ENCODE measurements around the gene PBLD. TPM values are rescaled to one million over a fixed set of nuclear protein-coding genes. Genes with fewer than 3 reads are reported as not detected.

The PBLD gene
- 10 to 100 TPM in 2 of 8 experiments, 1 to 10 TPM in 6; 2.7 to 14.3 (median 5.9) TPM for total RNA-seq

DNA sequence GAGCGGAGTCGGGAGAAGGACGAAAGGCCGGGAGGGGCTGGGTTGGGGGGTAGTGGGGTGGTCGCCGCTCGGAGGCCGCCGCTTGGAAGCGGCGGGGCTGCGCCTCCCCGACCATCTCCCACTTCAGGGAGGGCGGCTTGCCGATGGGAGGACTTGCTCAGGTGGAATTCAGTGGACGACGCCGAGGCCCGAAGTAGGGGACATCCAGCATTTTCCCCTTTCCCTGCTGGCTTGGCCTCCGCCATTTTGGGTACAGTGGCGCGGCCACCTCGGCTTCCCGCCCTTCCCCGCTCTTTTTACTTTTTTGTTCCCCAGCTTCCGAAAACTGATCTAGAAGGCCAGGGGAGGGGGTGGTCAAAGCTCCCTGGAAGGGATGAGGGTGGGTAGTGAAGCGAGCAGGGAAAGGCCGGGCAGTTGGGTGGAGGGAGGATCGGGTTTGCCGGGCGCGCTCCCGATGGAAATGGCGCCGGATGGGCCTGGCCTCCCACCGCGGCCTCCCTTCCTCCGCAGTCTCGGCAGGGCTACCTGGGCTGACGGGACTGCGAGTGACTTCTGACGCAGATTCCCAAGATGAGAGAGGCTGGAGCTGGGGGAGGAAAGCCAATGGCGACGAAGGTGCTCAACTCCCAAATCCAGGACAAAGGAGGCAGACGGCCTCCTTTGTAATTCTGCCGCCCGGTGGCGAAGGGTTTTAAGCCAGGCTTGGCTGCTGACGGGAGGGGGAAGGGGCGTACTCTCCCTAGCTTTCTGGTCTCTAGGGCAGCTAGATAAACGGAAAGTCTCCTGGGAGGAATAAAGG, at the start of gene PBLD:
PBLD (minus strand) TSS at position 670 of the 799 bp plus-strand sequence. CDS start 26,084 bp downstream, outside the sequence.
- H3K4me3 ChIP-seq = peak within 1 kb of the TSS; percentile 76 to 93 (median 81)
- ATAC-seq (replicated peaks in 6 of 8) = peak; percentile 5 to 39 (median 24)
- H3K4me1 ChIP-seq (replicated peaks in 1 of 2) = peaks cover 20 to 43% of the 10 kb centered on the region in 2 donors
- WGBS, 10 experiments = 0 to 2% (median 0%) methylated on average over 1 to 12 of the region's 51 CpGs; no CpG with 5 or more reads in 3 of the 10 experiments
- in situ Hi-C loops (cut with MboI; ENCODE audit: low pct_unique_long_range_greater_than_20kb in 2 of 9, low sequenced_read_pairs in 9 of 9, unreplicated experiment in 9 of 9) = loop anchor here in 2 of 9 experiments (25.0 kb wide), 1 partner anchor 470 kb away; no protein-coding TSS in a partner anchor
- H3K27ac ChIP-seq = peak within 1 kb of the TSS; percentile 97

GRCh38 chr10:68371604-68372003, 38.9 kb upstream of the PBLD start:
- Histone ChIP-seq H3K4me1 (replicated peaks in 1 of 2) (no peaks in the 10 kb centered on the region), H3K27ac (no peak overlapping the region), H3K4me3 (no peak overlapping the region)
- no peak for ATAC-seq (replicated peaks in 6 of 8)
- in situ Hi-C loops (cut with MboI; ENCODE audit: low pct_unique_long_range_greater_than_20kb in 2 of 9, low sequenced_read_pairs in 9 of 9, unreplicated experiment in 9 of 9) = no loop called here
- 86 to 100% (median 100%) methylated on average over 1 of the region's 1 CpG; no CpG with 5 or more reads in 1 of the 10 experiments for WGBS, 10 experiments

DNA sequence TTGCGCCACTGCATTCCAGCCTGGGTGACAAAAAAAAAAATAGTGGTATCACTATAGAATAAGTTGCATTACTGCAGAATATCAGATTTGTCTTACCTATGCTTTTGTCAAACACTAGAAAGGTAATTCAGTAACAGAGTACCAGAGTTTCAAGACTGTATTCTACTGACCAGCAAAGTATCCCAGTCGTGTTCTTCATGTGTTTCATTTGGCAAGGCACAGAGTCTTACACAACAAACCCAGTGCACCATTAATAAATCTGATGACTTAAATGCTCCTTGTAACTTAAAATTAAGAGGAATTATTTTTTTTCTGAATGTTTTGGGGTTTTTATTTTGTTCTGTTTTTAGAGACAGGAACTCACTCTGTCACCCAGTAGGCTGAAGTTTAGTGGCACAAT, 34.4 kb upstream of the PBLD start:
- H3K4me3 ChIP-seq = no peak overlapping the region
- 75 to 100% (median 86%) methylated on average over 1 to 2 of the region's 2 CpGs; no CpG with 5 or more reads in 3 of the 10 experiments for WGBS, 10 experiments
- no peaks in the 10 kb centered on the region for H3K4me1 ChIP-seq (replicated peaks in 1 of 2)
- ATAC-seq (replicated peaks in 6 of 8) = no peak
- in situ Hi-C loops (cut with MboI; ENCODE audit: low pct_unique_long_range_greater_than_20kb in 2 of 9, low sequenced_read_pairs in 9 of 9, unreplicated experiment in 9 of 9) = no loop called here
- H3K27ac ChIP-seq = no peak overlapping the region

DNA sequence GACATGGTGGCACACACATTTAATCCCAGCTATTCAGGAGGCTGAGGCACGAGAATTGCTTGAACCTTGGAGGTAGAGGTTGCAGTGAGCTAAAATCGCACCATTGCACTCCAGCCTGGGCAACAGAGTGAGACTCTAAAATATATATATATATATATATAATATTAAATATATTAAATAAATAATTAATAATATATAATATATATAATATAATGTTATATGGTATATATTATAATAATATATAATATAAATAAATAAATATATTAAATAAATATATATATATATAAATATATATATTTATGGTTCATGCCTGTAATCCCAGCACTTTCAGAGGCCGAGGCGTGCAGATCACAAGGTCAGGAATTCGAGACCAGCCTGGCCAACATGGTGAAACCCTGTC, 33.9 kb upstream of the PBLD start:
- no peak for ATAC-seq (replicated peaks in 6 of 8)
- Histone ChIP-seq H3K4me3 (no peak overlapping the region), H3K4me1 (replicated peaks in 1 of 2) (no peaks in the 10 kb centered on the region), H3K27ac (no peak overlapping the region)
- in situ Hi-C loops (cut with MboI; ENCODE audit: low pct_unique_long_range_greater_than_20kb in 2 of 9, low sequenced_read_pairs in 9 of 9, unreplicated experiment in 9 of 9) = no loop called here
- WGBS, 10 experiments = 69 to 100% (median 97%) methylated on average over 2 to 5 of the region's 5 CpGs; no CpG with 5 or more reads in 2 of the 10 experiments

DNA sequence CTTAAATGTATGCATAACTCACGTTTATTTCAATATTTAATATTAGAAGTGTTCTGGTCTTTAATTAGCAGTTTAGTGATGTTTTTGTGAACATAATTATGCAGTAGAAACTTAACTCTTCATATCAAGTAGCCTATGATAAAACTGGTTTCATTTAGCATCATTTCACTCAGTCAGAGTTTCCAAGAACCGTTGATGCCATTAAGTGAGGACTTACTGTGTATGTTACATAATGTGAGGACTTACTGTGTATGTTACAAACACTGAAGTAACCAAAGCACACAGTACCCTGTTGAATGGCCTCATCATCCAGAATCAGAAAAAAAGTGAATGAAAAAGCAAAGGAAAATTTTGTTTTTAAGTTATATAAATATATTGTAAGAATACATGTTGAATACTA, 32.9 kb upstream of the PBLD start:
- in situ Hi-C loops (cut with MboI; ENCODE audit: low pct_unique_long_range_greater_than_20kb in 2 of 9, low sequenced_read_pairs in 9 of 9, unreplicated experiment in 9 of 9) = no loop called here
- no peak overlapping the region for H3K27ac ChIP-seq
- no peak overlapping the region for H3K4me3 ChIP-seq
- ATAC-seq (replicated peaks in 6 of 8) = no peak
- H3K4me1 ChIP-seq (replicated peaks in 1 of 2) = no peaks in the 10 kb centered on the region
- 45 to 100% (median 83%) methylated on average over 1 to 2 of the region's 2 CpGs for WGBS, 10 experiments

- ATAC-seq (replicated peaks in 6 of 8) = no peak
- no peak overlapping the region for H3K4me3 ChIP-seq
- WGBS, 10 experiments = 41 to 100% (median 88%) methylated on average over 2 to 3 of the region's 3 CpGs
- no peaks in the 10 kb centered on the region for H3K4me1 ChIP-seq (replicated peaks in 1 of 2)
- in situ Hi-C loops (cut with MboI; ENCODE audit: low pct_unique_long_range_greater_than_20kb in 2 of 9, low sequenced_read_pairs in 9 of 9, unreplicated experiment in 9 of 9) = no loop called here
- no peak overlapping the region for H3K27ac ChIP-seq
Measured at GRCh38 chr10:68364101-68364886, 31.6 kb upstream of the PBLD start.

DNA sequence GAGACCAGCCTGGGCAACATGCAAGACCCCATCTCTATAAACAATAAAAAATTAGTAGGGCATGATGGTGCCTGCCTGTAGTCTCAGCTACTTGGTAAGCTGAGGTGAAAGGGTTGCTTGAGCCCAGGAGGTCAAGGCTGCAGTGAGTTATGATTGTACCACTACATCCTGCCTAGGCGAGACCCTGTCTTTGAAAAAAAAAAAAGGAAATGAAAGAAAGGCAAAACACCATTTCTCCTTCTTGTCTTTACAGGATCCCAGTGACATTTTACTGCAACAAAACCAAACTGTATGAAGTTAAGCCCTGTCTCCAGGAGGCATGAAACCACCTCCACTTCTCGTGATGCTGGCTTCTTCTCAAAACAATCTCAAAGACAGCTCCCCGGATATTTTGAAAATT, 29.9 kb upstream of the PBLD start:
- WGBS, 10 experiments = 87 to 100% (median 94%) methylated on average over 2 to 3 of the region's 3 CpGs; no CpG with 5 or more reads in 2 of the 10 experiments
- H3K4me3 ChIP-seq = no peak overlapping the region
- no peaks in the 10 kb centered on the region for H3K4me1 ChIP-seq (replicated peaks in 1 of 2)
- no peak overlapping the region for H3K27ac ChIP-seq
- ATAC-seq (replicated peaks in 6 of 8) = no peak
- in situ Hi-C loops (cut with MboI; ENCODE audit: low pct_unique_long_range_greater_than_20kb in 2 of 9, low sequenced_read_pairs in 9 of 9, unreplicated experiment in 9 of 9) = no loop called here

GRCh38 chr10:68359189-68359588, 26.5 kb upstream of the PBLD start:
- H3K27ac ChIP-seq = no peak overlapping the region
- no peak overlapping the region for H3K4me3 ChIP-seq
- no peaks in the 10 kb centered on the region for H3K4me1 ChIP-seq (replicated peaks in 1 of 2)
- ATAC-seq (replicated peaks in 6 of 8) = no peak
- WGBS, 10 experiments = 44 to 100% (median 77%) methylated on average over 3 to 6 of the region's 6 CpGs; no CpG with 5 or more reads in 5 of the 10 experiments
- in situ Hi-C loops (cut with MboI; ENCODE audit: low pct_unique_long_range_greater_than_20kb in 2 of 9, low sequenced_read_pairs in 9 of 9, unreplicated experiment in 9 of 9) = no loop called here

DNA sequence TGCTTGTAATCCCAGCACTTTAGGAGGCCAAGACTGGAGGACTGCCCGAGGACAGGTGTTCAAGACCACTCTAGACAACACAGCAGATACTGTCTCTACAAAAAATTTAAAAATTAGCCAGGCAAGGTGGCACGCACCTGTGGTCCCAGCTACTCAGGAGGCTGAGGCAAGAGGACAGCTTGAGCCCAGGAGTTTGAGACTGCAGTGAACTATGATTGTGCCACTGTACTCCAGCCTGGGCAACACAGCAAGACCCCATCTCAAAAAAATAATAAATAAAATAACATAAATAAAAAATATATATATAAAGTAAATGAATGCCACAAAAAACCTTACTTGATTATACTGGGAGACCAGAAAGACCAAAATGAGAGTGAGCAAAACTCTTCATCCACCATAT, 20.8 kb upstream of the PBLD start:
- in situ Hi-C loops (cut with MboI; ENCODE audit: low pct_unique_long_range_greater_than_20kb in 2 of 9, low sequenced_read_pairs in 9 of 9, unreplicated experiment in 9 of 9) = no loop called here
- Histone ChIP-seq H3K4me1 (replicated peaks in 1 of 2) (no peaks in the 10 kb centered on the region), H3K27ac (no peak overlapping the region), H3K4me3 (no peak overlapping the region)
- no peak for ATAC-seq (replicated peaks in 6 of 8)
- 100% methylated on average over 1 to 2 of the region's 2 CpGs; no CpG with 5 or more reads in 3 of the 10 experiments for WGBS, 10 experiments

DNA sequence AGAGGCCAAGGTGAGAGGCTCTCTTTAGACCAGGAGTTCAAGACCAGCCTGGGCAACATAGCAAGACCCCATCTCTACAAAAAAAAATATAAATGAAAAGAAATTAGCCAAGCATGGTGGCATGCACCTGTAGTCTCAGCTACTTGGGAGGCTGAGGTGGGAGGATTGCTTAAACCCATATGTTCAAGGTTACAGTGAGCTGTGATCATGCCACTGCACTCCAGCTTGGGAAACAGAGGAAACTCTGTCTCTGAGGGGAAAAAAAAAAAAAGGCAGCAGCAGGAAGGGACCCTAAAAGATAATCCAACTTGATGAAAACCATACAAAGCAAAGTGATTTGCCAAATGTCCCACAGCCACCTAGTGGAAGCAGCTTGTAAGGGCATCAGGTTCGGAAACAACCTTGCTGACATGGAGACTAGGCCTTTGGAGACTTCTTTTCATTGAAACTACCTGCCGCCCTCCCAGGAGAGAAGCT, 15.6 kb upstream of the PBLD start:
- Histone ChIP-seq H3K4me3 (no peak overlapping the region), H3K4me1 (replicated peaks in 1 of 2) (no peaks in the 10 kb centered on the region), H3K27ac (no peak overlapping the region)
- ATAC-seq (replicated peaks in 6 of 8) = peak in 4 of 8 experiments; percentile 19 to 73 (median 65)
- 0 to 80% (median 41%) methylated on average over 1 to 2 of the region's 2 CpGs; no CpG with 5 or more reads in 6 of the 10 experiments for WGBS, 10 experiments
- in situ Hi-C loops (cut with MboI; ENCODE audit: low pct_unique_long_range_greater_than_20kb in 2 of 9, low sequenced_read_pairs in 9 of 9, unreplicated experiment in 9 of 9) = loop anchor here in 2 of 9 experiments (25.0 kb wide), 1 partner anchor 486 kb away; no protein-coding TSS in a partner anchor

- Histone ChIP-seq H3K27ac (no peak overlapping the region), H3K4me1 (replicated peaks in 1 of 2) (no peaks in the 10 kb centered on the region), H3K4me3 (no peak overlapping the region)
- in situ Hi-C loops (cut with MboI; ENCODE audit: low pct_unique_long_range_greater_than_20kb in 2 of 9, low sequenced_read_pairs in 9 of 9, unreplicated experiment in 9 of 9) = loop anchor here in 2 of 9 experiments (25.0 kb wide), 1 partner anchor 484 kb away; no protein-coding TSS in a partner anchor
- no peak for ATAC-seq (replicated peaks in 6 of 8)
- WGBS, 10 experiments = 57 to 100% (median 94%) methylated on average over 1 to 4 of the region's 4 CpGs; no CpG with 5 or more reads in 1 of the 10 experiments
Measured at GRCh38 chr10:68346774-68347173, 14.0 kb upstream of the PBLD start.

- no peak overlapping the region for H3K4me3 ChIP-seq
- ATAC-seq (replicated peaks in 6 of 8) = no peak
- H3K27ac ChIP-seq = no peak overlapping the region
- in situ Hi-C loops (cut with MboI; ENCODE audit: low pct_unique_long_range_greater_than_20kb in 2 of 9, low sequenced_read_pairs in 9 of 9, unreplicated experiment in 9 of 9) = loop anchor here in 2 of 9 experiments (25.0 kb wide), 1 partner anchor 483 kb away; no protein-coding TSS in a partner anchor
- H3K4me1 ChIP-seq (replicated peaks in 1 of 2) = no peaks in the 10 kb centered on the region
- WGBS, 10 experiments = 80 to 100% (median 92%) methylated on average over 2 to 4 of the region's 4 CpGs; no CpG with 5 or more reads in 1 of the 10 experiments
Measured at GRCh38 chr10:68345621-68346020, 12.9 kb upstream of the PBLD start.

All from motor neuron (in vitro differentiated cells).